A549 (cell line): Measurements from ENCODE around the gene PERM1.

Experiments used
- CBX8 ChIP-seq: fragments of 200-600 bp; sonication (generic); IDR thresholded peaks from 2 replicates; pipeline ENCODE4 v1.6.1; 2016
- CEBPB ChIP-seq, 2 experiments: fragments of >200 bp in 1 of 2; sonication (Bioruptor Twin) in 1 of 2; formaldehyde crosslinking in 1 of 2; IDR thresholded peaks; 2 replicates each; pipeline ENCODE4 v1.6.1; 2012 to 2016
- CTCF ChIP-seq: fragments of >200 bp; sonication (Bioruptor Twin); formaldehyde crosslinking; IDR thresholded peaks from 3 replicates; pipeline ENCODE4 v1.5.1; 2016
- EP300 ChIP-seq, 2 experiments: fragments of >200 bp; sonication (Bioruptor Twin); formaldehyde crosslinking; IDR thresholded peaks; 2 replicates in 1 of 2; 3 replicates in 1 of 2; pipeline ENCODE4 v1.6.1; 2016 to 2017
- ESRRA ChIP-seq: fragments of 150-350 bp; IDR thresholded peaks from 2 replicates; pipeline ENCODE4 v1.6.1; 2014; ENCODE audit warnings: mild to moderate bottlenecking, low read length, borderline replicate concordance
- JUN ChIP-seq, 2 experiments: fragments of >200 bp; sonication (Bioruptor Twin); formaldehyde crosslinking; IDR thresholded peaks; 2 replicates in 1 of 2; 3 replicates in 1 of 2; pipeline ENCODE4 v1.6.1; 2016 to 2017
- JUNB ChIP-seq: fragments of >200 bp; sonication (Bioruptor Twin); formaldehyde crosslinking; IDR thresholded peaks from 2 replicates; pipeline ENCODE4 v1.6.1; 2016
- KDM1A ChIP-seq: fragments of 200-600 bp; sonication (generic); IDR thresholded peaks from 2 replicates; pipeline ENCODE4 v1.6.1; 2016; ENCODE audit warnings: low read depth, mild to moderate bottlenecking
- MAZ ChIP-seq: fragments of 150-350 bp; IDR thresholded peaks from 2 replicates; pipeline ENCODE4 v1.6.1; 2014; ENCODE audit warnings: antibody characterized with exemption, low read depth, low read length, borderline replicate concordance
- POLR2A ChIP-seq: IDR thresholded peaks from 2 replicates; pipeline ENCODE4 v1.6.1; 2012; ENCODE audit warnings: mild to moderate bottlenecking, low read length
- REST ChIP-seq: fragments of 200-600 bp; sonication (generic); IDR thresholded peaks from 2 replicates; pipeline ENCODE4 v1.6.1; 2016; ENCODE audit warnings: antibody characterized with exemption, mild to moderate bottlenecking, moderate library complexity
- ZSCAN20 ChIP-seq: fragments of 250-450 bp; sonication (Bioruptor Pico); IDR thresholded peaks from 2 replicates; pipeline ENCODE4 v1.8.0; 2022; ENCODE audit warnings: mild to moderate bottlenecking, moderate library complexity

GRCh38 chr1:928825-929661 lies 52.9 kb downstream of the PERM1 start:
- no peak for TF ChIP-seq CEBPB (IDR thresholded peaks at IDR 0.05)
- no peak for TF ChIP-seq POLR2A
- no peak for TF ChIP-seq ESRRA
- TF ChIP-seq JUNB = no peak
- TF ChIP-seq REST = no peak
- TF ChIP-seq EP300 (IDR thresholded peaks at IDR 0.05) = no peak
- no peak for TF ChIP-seq KDM1A
- TF ChIP-seq ZSCAN20 (CRISPR knock-in tag) = no peak
- no peak for TF ChIP-seq CTCF
- no peak for TF ChIP-seq JUN (IDR thresholded peaks at IDR 0.05)
- TF ChIP-seq MAZ = no peak
- no peak for TF ChIP-seq CBX8
